Vagina (tissue), 2 donors: ENCODE results near the gene ALG8.

Experiments used
- CTCF ChIP-seq, 3 experiments: fragments of 450-650 bp in 2 of 3; fragments of 200-600 bp in 1 of 3; sonication (generic) in 1 of 3; IDR thresholded peaks; one replicate each; pipeline ENCODE4 v1.5.1; 2017 to 2019; ENCODE audit warnings: antibody characterized with exemption in 3 of 3, mild to moderate bottlenecking in 2 of 3, moderate library complexity in 2 of 3
- POLR2A ChIP-seq, 2 donors: fragments of 450-650 bp; IDR thresholded peaks; one replicate each; pipeline ENCODE4 v1.6.1; 2017; ENCODE audit warnings: antibody characterized with exemption in 2 of 2, mild to moderate bottlenecking in 2 of 2, moderate library complexity in 2 of 2
- POLR2AphosphoS5 ChIP-seq, 2 donors: sonication (generic); formaldehyde crosslinking; IDR thresholded peaks; one replicate each; pipeline ENCODE4 v1.9.0; 2017; ENCODE audit warnings: antibody characterized with exemption in 2 of 2, mild to moderate bottlenecking in 2 of 2, low read depth in 1 of 2; ENCODE audit not compliant: insufficient read depth in 1 of 2

GRCh38 chr11:78109081-78110015 lies 30.1 kb downstream of the ALG8 start:
- TF ChIP-seq POLR2A (IDR thresholded peaks at IDR 0.05) = no peak
- TF ChIP-seq CTCF (IDR thresholded peaks at IDR 0.05) = no peak
- TF ChIP-seq POLR2AphosphoS5 (IDR thresholded peaks at IDR 0.05; ENCODE audit: insufficient read depth in 1 of 2, low read depth in 1 of 2) = no peak
